Stimulated activated CD4-positive, alpha-beta T cell treated with anti-CD3 and anti-CD28 coated beads, TNF-alpha, amount 100 ng/mL, for 24 hours (primary cell): ENCODE data around the gene RABGEF1.
A peak's percentile ranks its signal among the peaks of the same experiment; 100 is the strongest.
"Not testable (repeated sequence)": the region's sequence is repeated elsewhere in the genome, so short reads cannot be mapped to it uniquely, and the experiment has no call there.

ENCODE experiments used
- DNase-seq, 3 experiments: peaks; one replicate each; pipeline ENCODE4 v3.0.0-alpha.2; 2020; ENCODE audit warnings: low read depth in 3 of 3

The RABGEF1 gene

DNA sequence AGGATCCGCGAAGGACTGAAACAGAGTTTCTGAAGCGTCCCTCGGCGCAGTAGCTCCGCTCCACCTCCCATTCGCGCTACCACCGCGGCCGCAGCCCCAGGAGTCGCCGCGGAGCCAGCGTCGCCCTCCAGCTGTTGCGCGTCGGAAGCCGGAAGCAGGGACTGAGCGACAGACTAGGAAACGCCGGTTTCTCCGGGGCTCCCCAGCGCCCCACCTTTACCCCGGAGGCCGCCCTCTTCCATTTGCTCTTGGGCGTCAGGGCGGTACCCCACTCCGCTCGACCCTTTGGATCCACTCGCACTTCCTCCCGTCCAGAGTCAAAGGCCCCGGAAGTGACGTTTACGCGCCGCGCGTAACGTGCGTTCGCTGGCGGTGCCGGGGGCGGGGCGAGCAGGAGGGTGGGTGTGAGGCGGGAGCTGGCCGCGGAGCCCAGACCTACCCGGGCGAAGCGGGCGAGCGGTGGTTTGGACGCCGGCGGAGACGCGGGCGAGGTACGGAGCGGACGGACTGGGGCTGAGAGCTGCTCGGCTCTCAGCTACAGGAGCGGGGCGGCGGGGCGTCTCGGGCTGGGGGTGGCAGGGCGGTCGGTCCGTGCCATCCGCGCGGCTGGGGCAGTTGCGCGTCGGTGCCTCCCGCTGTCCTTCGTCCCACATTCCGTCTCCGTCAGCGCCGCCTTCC is at the start of gene RABGEF1:
Gene RABGEF1 (plus strand): TSS at position 432 of the 678 bp plus-strand sequence. CDS start 31,167 bp downstream, outside the sequence.
- peak; percentile 95 to 98 (median 98) for DNase-seq

- no peak for DNase-seq
These were observed 47.2 kb upstream of the RABGEF1 start for GRCh38 chr7:66693331-66693730.

DNA sequence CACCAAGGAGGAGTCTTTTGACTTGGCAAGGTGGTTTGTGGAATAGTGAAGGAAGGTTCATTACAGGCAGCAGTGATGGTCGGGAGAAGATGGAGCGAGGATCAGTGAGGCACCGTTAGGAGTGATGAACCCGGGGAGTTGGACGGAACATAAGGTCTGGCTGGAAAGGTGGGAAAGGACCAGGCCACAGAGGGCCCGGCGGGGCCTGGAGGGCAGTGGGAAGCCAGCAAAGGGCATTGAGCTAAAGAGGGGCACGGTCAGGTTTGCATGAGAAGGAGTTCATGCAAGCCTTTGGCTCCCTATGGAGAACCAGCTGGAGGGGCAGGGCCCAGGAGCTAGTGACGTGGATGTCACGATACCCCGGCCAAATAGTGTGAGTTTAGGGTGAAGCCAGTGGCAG is 46.2 kb upstream of the RABGEF1 start:
- no peak for DNase-seq

- DNase-seq, result not testable (repeated sequence)
These were observed 45.1 kb upstream of the RABGEF1 start for GRCh38 chr7:66695417-66695816.

DNA sequence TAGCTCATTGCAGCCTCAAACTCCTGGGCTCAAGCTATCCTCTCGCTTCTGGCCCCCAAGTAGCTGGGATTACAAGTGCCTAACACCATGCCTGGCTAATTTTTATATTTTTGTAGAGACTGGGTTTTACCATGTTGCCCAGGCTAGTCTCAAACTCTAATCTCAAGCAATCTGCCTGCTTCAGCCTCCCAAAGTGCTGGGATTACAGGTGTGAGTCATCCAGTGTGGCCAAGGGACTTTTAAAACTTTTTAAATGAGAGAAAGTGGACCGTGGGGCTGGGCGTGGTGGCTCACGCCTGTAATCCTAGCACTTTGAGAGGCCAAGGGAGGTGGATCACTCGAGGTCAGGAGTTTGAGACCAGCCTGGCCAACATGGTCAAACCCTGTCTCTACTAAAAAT is 44.4 kb upstream of the RABGEF1 start:
- DNase-seq, result not testable (repeated sequence)

DNA sequence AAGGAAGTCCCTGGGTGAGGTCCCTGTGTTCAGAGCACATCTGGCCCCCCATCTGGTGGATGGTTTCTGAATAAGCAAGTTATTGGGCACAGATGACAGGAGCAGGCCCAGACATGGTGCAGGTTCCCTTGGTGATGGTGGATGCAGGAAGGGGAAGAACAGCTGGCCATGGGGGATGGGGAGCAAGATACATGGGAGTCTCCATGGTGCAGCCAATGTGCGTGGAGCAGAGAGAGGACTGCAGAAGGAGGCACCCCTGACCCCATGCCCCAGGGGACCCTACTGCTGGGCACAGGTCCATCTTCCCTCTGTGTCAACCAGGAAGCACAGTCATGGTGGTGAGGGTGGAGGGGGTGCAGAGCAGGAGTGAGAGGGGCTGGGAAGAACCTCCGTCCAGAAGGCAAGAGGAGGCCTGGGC is 43.8 kb upstream of the RABGEF1 start:
- no peak for DNase-seq

GRCh38 chr7:66697449-66698438 is 42.8 kb upstream of the RABGEF1 start:
- no peak for DNase-seq

GRCh38 chr7:66698652-66699205 is 41.8 kb upstream of the RABGEF1 start:
- DNase-seq, result no peak

DNA sequence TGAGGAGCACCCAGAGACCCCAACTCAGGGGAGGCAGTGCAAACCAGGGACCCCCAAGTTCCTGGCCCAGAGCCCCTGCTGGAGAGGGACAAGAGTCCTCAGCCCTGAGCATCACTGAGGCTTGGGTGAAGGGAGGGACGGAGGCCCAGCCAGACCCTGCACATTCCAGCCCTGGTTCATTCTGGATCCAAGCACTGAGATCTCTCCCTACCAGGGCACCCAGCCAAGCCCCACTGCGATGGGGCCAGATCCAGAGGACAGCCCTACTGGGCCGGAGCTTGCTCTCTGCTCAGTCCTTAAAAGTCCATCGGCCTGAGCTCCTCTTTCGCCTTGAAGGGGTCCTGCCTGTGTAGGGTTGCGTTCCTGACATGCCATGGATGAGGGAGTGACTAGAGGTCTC is 40.5 kb upstream of the RABGEF1 start:
- no peak for DNase-seq

DNA sequence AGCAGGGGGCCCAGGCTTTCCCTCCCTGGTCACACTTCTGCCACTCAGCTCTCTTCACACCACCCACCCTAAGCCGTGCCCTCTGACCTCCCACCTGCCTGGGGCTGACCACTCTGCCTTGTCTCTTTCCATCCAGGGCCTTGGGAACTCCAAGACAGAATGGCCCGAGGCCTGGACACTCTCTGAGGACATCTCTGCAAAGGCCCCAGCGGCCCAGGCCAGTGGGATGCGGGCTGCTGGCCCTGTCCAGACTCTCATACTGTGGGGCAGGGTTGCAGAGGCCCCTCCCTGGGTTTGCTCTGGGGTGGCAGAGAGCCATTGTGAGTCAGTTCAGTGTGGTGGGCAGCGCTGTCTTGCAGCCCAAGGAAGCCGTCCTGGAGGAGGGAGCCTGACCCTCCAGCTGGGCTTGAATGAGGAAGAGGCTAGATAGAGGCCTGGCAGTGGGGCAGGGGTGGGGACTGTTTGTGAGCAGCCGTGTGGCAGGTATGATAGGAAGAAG is 39.9 kb upstream of the RABGEF1 start:
- DNase-seq, result no peak

DNA sequence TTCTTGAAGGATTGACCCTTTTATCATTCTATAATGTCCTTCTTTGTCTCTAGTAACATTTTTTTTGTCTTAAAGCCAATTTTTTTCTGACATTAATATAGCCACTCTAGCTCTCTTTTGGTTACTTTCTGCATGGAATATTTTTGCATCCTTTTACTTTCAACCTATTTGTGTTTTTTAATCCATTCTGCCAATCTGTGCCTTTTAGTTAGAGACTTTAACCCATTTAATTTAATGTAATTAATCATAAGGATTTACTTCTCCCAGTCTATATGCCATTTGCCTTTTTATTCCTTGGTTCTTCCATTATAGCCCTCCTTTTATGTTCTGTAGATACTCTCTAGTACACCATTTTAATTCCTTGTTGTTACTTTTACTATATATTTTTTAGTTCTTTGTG is 32.7 kb upstream of the RABGEF1 start:
- no peak for DNase-seq

DNA sequence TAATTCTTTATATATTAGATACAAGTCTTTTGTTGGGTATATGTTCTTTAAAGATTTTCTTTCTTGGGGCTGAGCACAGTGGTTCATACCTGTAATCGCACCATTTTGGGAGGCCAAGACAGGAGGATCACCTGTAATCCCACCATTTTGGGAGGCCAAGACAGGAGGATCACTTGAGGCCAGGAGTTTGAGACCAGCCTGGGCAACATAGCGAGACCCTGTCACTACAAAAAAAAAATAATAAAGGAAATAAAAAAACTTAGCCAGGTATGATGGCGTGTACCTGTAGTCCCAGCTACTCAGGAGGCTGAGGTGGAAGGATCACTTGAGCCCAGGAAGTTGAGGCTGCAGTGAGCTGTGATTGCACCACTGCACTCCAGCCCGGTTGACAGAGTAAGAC is 29.8 kb upstream of the RABGEF1 start:
- DNase-seq, result not testable (repeated sequence)

DNA sequence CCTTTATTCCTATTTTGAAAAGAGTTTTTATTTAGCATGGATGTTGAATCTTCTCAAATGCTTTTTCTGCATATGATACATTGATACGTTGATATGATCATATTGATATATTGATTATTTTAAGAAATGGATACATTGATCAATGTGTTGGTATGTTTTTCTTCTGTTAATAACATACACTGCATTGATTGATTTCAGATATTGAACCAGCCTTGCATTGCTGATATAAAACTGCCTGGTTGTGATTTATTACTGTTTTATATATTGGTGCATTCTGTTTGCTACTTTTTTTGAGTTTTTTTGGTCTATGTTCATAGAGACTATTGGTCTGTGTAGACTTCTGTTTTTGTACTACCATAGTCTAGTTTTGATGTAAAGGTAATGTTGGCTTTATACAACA is 26.8 kb upstream of the RABGEF1 start:
- no peak for DNase-seq

GRCh38 chr7:66716634-66717033 is 23.9 kb upstream of the RABGEF1 start:
- DNase-seq, result not testable (repeated sequence)

DNA sequence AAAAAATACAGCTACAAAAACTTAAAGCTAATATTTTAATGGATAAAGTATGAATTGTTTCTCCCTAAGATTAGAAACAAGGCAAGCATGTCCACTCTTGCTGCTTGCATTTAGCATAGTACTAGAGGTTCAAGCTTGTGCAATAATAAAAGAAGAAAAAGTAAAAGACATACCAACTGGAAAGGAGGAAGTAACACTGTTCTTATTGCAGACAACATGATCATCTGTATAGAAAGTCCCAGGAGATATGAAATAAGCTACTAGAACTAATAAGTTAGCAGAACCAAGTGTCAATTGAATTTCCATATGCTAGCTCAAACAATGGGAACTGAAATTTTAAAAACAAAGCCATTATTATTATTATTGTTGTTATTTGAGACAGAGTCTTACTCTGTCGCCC is 20.0 kb upstream of the RABGEF1 start:
- DNase-seq, result no peak

GRCh38 chr7:66725843-66726242 is 14.7 kb upstream of the RABGEF1 start:
- DNase-seq, result no peak

GRCh38 chr7:66727058-66727457 is 13.5 kb upstream of the RABGEF1 start:
- DNase-seq, result no peak

- no peak for DNase-seq
These were observed 12.0 kb upstream of the RABGEF1 start for GRCh38 chr7:66728571-66728970.

DNA sequence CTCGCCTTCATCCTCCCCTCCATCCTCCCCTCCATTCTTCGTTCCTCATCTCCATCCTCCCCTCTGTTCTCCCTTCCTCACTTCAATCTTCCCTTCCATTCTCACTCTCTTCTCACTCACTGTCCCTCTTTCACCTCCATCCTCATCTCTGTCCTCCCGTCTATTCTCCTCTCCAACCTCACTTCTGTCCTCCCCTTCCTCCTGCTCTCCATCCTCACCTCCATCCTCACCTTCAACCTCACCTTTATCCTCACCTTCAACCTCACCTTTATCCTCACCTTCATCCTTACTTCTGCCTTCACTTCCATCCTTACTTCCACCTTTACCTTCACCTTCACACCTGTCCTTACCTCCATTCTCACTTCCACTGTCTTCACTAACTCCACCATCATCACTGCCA is 11.3 kb upstream of the RABGEF1 start:
- no peak for DNase-seq

GRCh38 chr7:66731986-66732385 is 8.5 kb upstream of the RABGEF1 start:
- no peak for DNase-seq

DNA sequence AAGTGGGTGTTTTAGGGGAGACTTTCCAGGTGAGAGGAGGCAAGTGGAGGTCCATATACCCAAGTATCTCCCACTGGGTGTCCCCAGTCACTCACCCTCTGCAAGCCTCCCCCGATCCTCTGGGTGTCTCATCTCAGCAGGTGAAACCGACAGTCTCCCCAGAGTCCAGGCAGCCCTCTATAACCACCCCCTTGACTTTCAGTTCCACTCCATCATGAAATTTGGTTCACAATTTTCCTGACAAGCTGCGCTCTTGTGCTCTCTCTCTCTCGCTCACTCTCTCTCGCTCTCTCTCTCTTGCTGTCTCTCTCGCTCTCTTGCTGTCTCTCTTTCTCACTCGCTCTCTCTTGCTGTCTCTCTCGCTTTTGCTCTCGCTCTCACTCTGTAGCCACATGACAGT is 8.1 kb upstream of the RABGEF1 start:
- no peak for DNase-seq

- DNase-seq, result no peak
These were observed 6.5 kb upstream of the RABGEF1 start for GRCh38 chr7:66734006-66734405.
